PC-3 (cell line): ENCODE results near the gene GPC6.

Experiments
- CTCF ChIP-seq: fragments of 300-600 bp; sonication (generic); conservative IDR thresholded peaks from 2 replicates; pipeline ENCODE4 v1.5.1; 2017; ENCODE audit warnings: antibody characterized with exemption, low read depth, mild to moderate bottlenecking, low read length
- EZH2 ChIP-seq: fragments of 300-600 bp; sonication (generic); IDR thresholded peaks from one replicate; pipeline ENCODE4 v1.6.1; 2017; ENCODE audit warnings: antibody characterized with exemption, mild to moderate bottlenecking, low read length; ENCODE audit not compliant: unreplicated experiment

DNA sequence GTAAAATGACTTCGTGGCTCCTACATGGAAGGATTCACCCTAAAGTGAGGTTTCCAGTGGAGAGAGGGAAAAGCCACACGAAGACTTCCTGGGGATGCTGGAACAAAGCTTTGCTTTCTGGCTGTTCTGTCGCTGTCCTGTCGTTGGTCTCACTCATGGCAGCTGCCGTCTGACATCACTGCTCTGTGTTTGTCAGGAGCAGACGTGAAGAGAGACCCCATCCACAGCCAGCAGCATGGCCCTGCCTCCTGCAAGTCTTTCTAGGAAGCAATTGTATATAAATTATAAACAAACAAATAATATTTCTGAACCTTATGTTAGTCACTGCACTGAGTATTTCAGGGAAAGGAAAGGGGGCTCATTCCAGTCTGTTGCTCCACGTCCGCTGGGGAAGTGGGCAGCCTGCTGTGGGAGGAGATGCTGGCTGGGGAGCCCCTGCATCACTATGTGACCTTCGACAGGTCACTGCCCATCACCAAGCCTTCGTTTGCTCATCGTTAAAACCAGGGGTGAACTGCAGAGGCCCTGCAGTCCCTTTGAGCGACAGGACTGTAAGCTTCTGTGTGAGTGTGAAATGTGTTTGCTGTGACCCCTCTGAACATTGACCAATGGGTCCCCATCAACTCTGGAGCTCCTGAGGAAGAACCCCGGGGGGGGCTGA is 1101.9 kb downstream of the GPC6 start:
- TF ChIP-seq EZH2 (no peak), CTCF (no peak)
